NCI-H82 (cell line): Measurements from ENCODE around the gene OFD1.
"Not testable (repeated sequence)": the region's sequence is repeated elsewhere in the genome, so short reads cannot be mapped to it uniquely, and the experiment has no call there.

ENCODE experiments used
- DNase-seq: peaks from one replicate; lab custom pipeline; 2025; lab: John Stamatoyannopoulos, UW

OFD1 gene

GRCh38 chrX:13702111-13702789 lies 32.3 kb upstream of the OFD1 start:
- DNase-seq, result no peak

GRCh38 chrX:13703135-13703534 lies 31.4 kb upstream of the OFD1 start:
- DNase-seq, result no peak

- DNase-seq, result no peak
These were observed 31.0 kb upstream of the OFD1 start for GRCh38 chrX:13703589-13703988.

GRCh38 chrX:13711141-13711540 lies 23.4 kb upstream of the OFD1 start:
- DNase-seq, result no peak

- DNase-seq, result no peak
These were observed 18.1 kb upstream of the OFD1 start for GRCh38 chrX:13716455-13716854.

GRCh38 chrX:13716905-13717304 lies 17.6 kb upstream of the OFD1 start:
- DNase-seq, result no peak

GRCh38 chrX:13717700-13718472 lies 16.7 kb upstream of the OFD1 start:
- no peak for DNase-seq

GRCh38 chrX:13719192-13719856 lies 15.2 kb upstream of the OFD1 start:
- DNase-seq, result no peak

GRCh38 chrX:13721371-13721770 lies 13.2 kb upstream of the OFD1 start:
- no peak for DNase-seq

- no peak for DNase-seq
These were observed 12.6 kb upstream of the OFD1 start for GRCh38 chrX:13721819-13722519.

- DNase-seq, result not testable (repeated sequence)
These were observed 9.7 kb upstream of the OFD1 start for GRCh38 chrX:13724878-13725277.

- not testable (repeated sequence) for DNase-seq
These were observed 8.0 kb upstream of the OFD1 start for GRCh38 chrX:13726583-13726982.

GRCh38 chrX:13730523-13730922 lies 4.0 kb upstream of the OFD1 start:
- DNase-seq, result not testable (repeated sequence)

- no peak for DNase-seq
These were observed 2.1 kb upstream of the OFD1 start for GRCh38 chrX:13732246-13733067.

- no peak for DNase-seq
These were observed 1.0 kb upstream of the OFD1 start for GRCh38 chrX:13733506-13733905.

GRCh38 chrX:13741695-13742094 lies 7.1 kb downstream of the OFD1 start:
- no peak for DNase-seq

GRCh38 chrX:13742397-13743176 lies 8.0 kb downstream of the OFD1 start:
- no peak for DNase-seq

- DNase-seq, result peak; percentile 57
These were observed 13.3 kb downstream of the OFD1 start for GRCh38 chrX:13747836-13748235.

GRCh38 chrX:13748486-13748885 lies 13.9 kb downstream of the OFD1 start:
- DNase-seq, result no peak

GRCh38 chrX:13750204-13750603 lies 15.7 kb downstream of the OFD1 start:
- peak; percentile 68 for DNase-seq

- no peak for DNase-seq
These were observed 16.3 kb downstream of the OFD1 start for GRCh38 chrX:13750812-13751211.
